DND-41 (cell line): Measurements from ENCODE around the gene ABI3BP.

Experiments
- ATAC-seq: fragments of 200-7000 bp; cut with Tn5 transposase; 3 replicates; pipeline ENCODE4 v1.9.1; 2021; ENCODE audit warnings: low read depth; ENCODE audit not compliant: insufficient read depth
- DNase-seq: peaks from one replicate; pipeline ENCODE4 v3.0.0-alpha.2; 2020
- H2AFZ ChIP-seq: 2 replicates; pipeline ENCODE4 v1.6.0; 2012; ENCODE audit warnings: low read depth, low read length
- H3K27ac ChIP-seq: 2 replicates; pipeline ENCODE4 v1.5.1; 2012; ENCODE audit warnings: low read length, inconsistent platforms
- H3K27me3 ChIP-seq: fragments of 200-600 bp; sonication (generic); 2 replicates; pipeline ENCODE4 v1.6.0; 2012; ENCODE audit warnings: low read length, mild to moderate bottlenecking, inconsistent platforms; ENCODE audit not compliant: insufficient read depth, poor library complexity
- H3K36me3 ChIP-seq: 2 replicates; pipeline ENCODE4 v1.5.1; 2012; ENCODE audit warnings: low read length, inconsistent platforms; ENCODE audit not compliant: insufficient read depth
- H3K4me1 ChIP-seq: 2 replicates; pipeline ENCODE4 v1.5.1; 2012; ENCODE audit warnings: mild to moderate bottlenecking, low read length; ENCODE audit not compliant: insufficient read depth
- H3K4me2 ChIP-seq: 2 replicates; pipeline ENCODE4 v1.6.0; 2012; ENCODE audit warnings: mild to moderate bottlenecking, moderate library complexity, low read length, inconsistent platforms; ENCODE audit not compliant: insufficient read depth
- H3K4me3 ChIP-seq, 2 experiments: fragments of 200-600 bp in 1 of 2; shearing (Covaris generic) in 1 of 2; 2 replicates each; pipeline ENCODE4 v1.5.1; 2012 to 2016; ENCODE audit warnings: inconsistent platforms in 2 of 2, low read length in 2 of 2, mild to moderate bottlenecking in 2 of 2, low read depth in 1 of 2, moderate library complexity in 1 of 2
- H3K79me2 ChIP-seq: 2 replicates; pipeline ENCODE4 v1.6.0; 2012; ENCODE audit warnings: low read length, inconsistent platforms; ENCODE audit not compliant: insufficient read depth
- H3K9ac ChIP-seq: 2 replicates; pipeline ENCODE4 v1.6.0; 2012; ENCODE audit warnings: low read depth, mild to moderate bottlenecking, inconsistent platforms, low read length, moderate library complexity
- H3K9me3 ChIP-seq: 2 replicates; pipeline ENCODE4 v1.5.1; 2012; ENCODE audit warnings: low read length, moderate library complexity, mild to moderate bottlenecking, inconsistent platforms; ENCODE audit not compliant: insufficient read depth, severe bottlenecking
- H4K20me1 ChIP-seq: 2 replicates; pipeline ENCODE4 v1.6.0; 2012; ENCODE audit warnings: low read length; ENCODE audit not compliant: insufficient read depth
- CTCF ChIP-seq: IDR thresholded peaks from 2 replicates; pipeline ENCODE4 v1.5.1; 2012; ENCODE audit warnings: borderline replicate concordance, low read length, moderate library complexity, mild to moderate bottlenecking; ENCODE audit not compliant: poor library complexity, severe bottlenecking; ENCODE audit errors: extremely low read depth
- EZH2 ChIP-seq: IDR thresholded peaks from 3 replicates; pipeline ENCODE4 v1.6.1; 2012; ENCODE audit warnings: borderline replicate concordance, low read depth, mild to moderate bottlenecking, moderate library complexity, low read length, inconsistent platforms; ENCODE audit not compliant: severe bottlenecking

Gene ABI3BP

DNA sequence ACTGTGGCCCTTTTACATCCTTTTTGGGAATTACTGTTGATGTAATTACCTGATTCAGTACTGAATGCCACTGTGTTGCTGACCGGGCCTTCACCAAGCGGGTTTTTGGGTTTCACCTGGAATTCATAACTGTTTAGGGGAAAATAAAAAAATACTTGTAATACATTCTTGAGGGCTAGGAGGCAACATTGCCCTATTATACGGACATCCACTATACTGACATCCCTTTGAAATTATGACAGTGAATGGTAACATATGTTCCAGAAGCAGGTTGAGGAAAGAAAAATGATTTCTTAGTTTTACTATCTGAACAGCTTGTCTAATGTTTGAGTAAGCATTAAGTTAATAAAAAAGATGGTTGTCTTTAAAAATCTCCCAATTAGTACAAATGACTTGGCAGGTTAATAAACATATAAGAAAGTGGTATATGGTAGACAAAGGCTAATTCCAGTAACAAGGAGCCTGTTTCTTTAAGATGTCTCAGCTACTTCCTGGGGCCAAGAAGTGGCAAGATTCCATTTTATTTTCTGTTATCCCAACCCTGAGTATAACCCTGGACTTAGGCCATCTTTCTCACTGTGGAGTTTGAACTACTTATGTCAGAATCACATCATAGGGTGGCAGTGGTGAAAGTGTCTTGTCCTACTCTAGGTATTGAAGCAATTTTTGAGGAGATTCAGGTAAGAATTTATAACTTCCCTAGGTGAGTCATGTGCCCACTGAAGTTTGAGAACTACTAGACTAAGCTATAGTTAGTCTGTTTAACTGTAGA lies 238.5 kb downstream of the ABI3BP start:
- no peak overlapping the region for H3K9ac ChIP-seq
- no peak for DNase-seq
- ATAC-seq: no peak
- no peaks in the 10 kb centered on the region for H4K20me1 ChIP-seq
- H3K4me2 ChIP-seq: no peak overlapping the region
- no peaks in the 10 kb centered on the region for H3K4me1 ChIP-seq
- H3K4me3 ChIP-seq: no peak overlapping the region
- H2AFZ ChIP-seq: no peak overlapping the region
- TF ChIP-seq EZH2: no peak
- TF ChIP-seq CTCF: no peak
- no peak overlapping the region for H3K27ac ChIP-seq
- no peaks in the 10 kb centered on the region for H3K9me3 ChIP-seq
- H3K79me2 ChIP-seq: no peaks in the 10 kb centered on the region
- peaks cover 38% of the 10 kb centered on the region for H3K36me3 ChIP-seq
- H3K27me3 ChIP-seq: no peaks in the 10 kb centered on the region

DNA sequence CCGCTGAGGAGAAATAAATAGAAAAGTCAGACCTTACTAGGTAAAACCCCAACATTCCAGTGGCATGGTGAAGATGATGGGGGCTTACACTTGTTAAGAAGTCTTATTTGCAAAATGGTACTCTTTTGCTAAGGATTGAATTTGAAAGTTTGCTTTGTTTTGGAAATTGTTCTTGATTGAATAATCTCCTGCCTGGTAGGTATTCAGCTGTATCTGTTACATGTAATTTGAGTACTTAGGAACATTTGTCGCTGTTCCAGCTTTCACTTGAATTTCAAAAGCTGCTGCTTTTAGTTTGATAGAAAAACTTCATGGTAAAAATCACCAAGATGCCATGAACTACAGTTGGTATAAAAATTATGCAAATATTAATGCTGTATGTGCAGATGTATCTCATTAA lies 239.4 kb downstream of the ABI3BP start:
- no peak overlapping the region for H3K4me3 ChIP-seq
- H3K36me3 ChIP-seq: peaks cover 47% of the 10 kb centered on the region
- H3K9ac ChIP-seq: no peak overlapping the region
- H3K27ac ChIP-seq: no peak overlapping the region
- DNase-seq: no peak
- no peak overlapping the region for H2AFZ ChIP-seq
- no peaks in the 10 kb centered on the region for H4K20me1 ChIP-seq
- H3K4me2 ChIP-seq: no peak overlapping the region
- no peaks in the 10 kb centered on the region for H3K27me3 ChIP-seq
- H3K9me3 ChIP-seq: no peaks in the 10 kb centered on the region
- no peaks in the 10 kb centered on the region for H3K4me1 ChIP-seq
- TF ChIP-seq CTCF (no peak), EZH2 (no peak)
- H3K79me2 ChIP-seq: no peaks in the 10 kb centered on the region
- no peak for ATAC-seq

DNA sequence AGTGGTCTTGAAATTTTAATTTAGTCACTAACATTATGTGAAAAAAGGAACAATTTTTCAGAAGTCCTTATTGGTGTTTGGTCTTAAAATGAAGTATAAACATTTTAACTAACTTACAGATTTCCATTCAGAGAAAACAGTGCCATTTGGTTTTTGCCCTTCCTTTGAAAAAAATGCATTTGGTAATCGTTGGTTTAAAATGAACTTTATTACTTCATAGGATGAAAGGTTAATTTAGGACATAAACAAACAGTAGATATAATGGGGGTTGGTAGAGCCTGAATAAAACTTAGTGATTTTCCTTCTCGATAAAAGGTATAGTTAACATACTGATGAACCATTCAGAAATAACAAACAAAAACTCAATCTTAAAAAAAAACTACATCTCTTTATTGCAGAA lies 244.3 kb downstream of the ABI3BP start:
- Histone ChIP-seq H3K9ac (no peak overlapping the region), H4K20me1 (no peaks in the 10 kb centered on the region), H3K4me1 (no peaks in the 10 kb centered on the region), H3K27ac (no peak overlapping the region), H3K27me3 (no peaks in the 10 kb centered on the region), H3K4me3 (no peak overlapping the region), H2AFZ (no peak overlapping the region), H3K4me2 (no peak overlapping the region), H3K79me2 (no peaks in the 10 kb centered on the region), H3K36me3 (peaks cover 94% of the 10 kb centered on the region), H3K9me3 (no peaks in the 10 kb centered on the region)
- ATAC-seq: no peak
- TF ChIP-seq EZH2 (no peak), CTCF (no peak)
- no peak for DNase-seq

GRCh38 chr3:100748220-100748619 lies 245.0 kb downstream of the ABI3BP start:
- no peak overlapping the region for H3K4me3 ChIP-seq
- no peak for ATAC-seq
- no peak for DNase-seq
- TF ChIP-seq EZH2 (no peak), CTCF (no peak)
- no peak overlapping the region for H2AFZ ChIP-seq
- H3K4me1 ChIP-seq: no peaks in the 10 kb centered on the region
- no peak overlapping the region for H3K9ac ChIP-seq
- H3K79me2 ChIP-seq: no peaks in the 10 kb centered on the region
- H3K36me3 ChIP-seq: peaks cover 93% of the 10 kb centered on the region
- H3K9me3 ChIP-seq: no peaks in the 10 kb centered on the region
- no peak overlapping the region for H3K4me2 ChIP-seq
- no peaks in the 10 kb centered on the region for H3K27me3 ChIP-seq
- H3K27ac ChIP-seq: no peak overlapping the region
- no peaks in the 10 kb centered on the region for H4K20me1 ChIP-seq
